IMR-90 (cell line): Measurements from ENCODE around the gene FOXP1. TPM values are rescaled to one million over a fixed set of nuclear protein-coding genes. Genes with fewer than 3 reads are reported as not detected.

Experiments used
- ATAC-seq: fragments of 200-7000 bp; cut with Tn5 transposase; 2 replicates; pipeline ENCODE4 v1.9.1; 2020; ENCODE audit warnings: low read depth, mild to moderate bottlenecking, moderate library complexity
- BruUV-seq: library from RNA; stranded (reverse); fragments of 400-500 nt; replicated peaks from 2 replicates; lab custom pipeline; 2021; lab: Mats Ljungman, UMichigan
- CTCF ChIA-PET: fragments of 300-600 bp; formaldehyde crosslinking; extraction: SDS; loops from one replicate; lab custom pipeline; 2021; ENCODE audit warnings: antibody characterized with exemption; lab: Yijun Ruan, JAX
- POLR2A ChIA-PET: fragments of 300-600 bp; sonication (Branson Sonifier 250); formaldehyde crosslinking; loops from one replicate; lab custom pipeline; 2022; ENCODE audit warnings: antibody characterized with exemption; ENCODE audit not compliant: unreplicated experiment; lab: Charles Lee
- DNase-seq: peaks from one replicate; pipeline ENCODE4 v3.0.0; 2013
- H2AFZ ChIP-seq: replicated peaks from 2 replicates; pipeline ENCODE3; 2013; ENCODE audit warnings: low read length, mild to moderate bottlenecking; ENCODE audit not compliant: poor library complexity
- H2AK5ac ChIP-seq: 2 replicates; pipeline ENCODE4 v1.6.1; 2013; ENCODE audit warnings: low read depth, low read length, inconsistent platforms
- H2AK9ac ChIP-seq: replicated peaks from 2 replicates; pipeline ENCODE3; 2013; ENCODE audit warnings: mild to moderate bottlenecking, low read depth, low read length, moderate library complexity; ENCODE audit not compliant: poor library complexity
- H2BK120ac ChIP-seq: 2 replicates; pipeline ENCODE4 v1.6.1; 2013; ENCODE audit warnings: low read depth, low read length, inconsistent platforms
- H2BK15ac ChIP-seq: 3 replicates; pipeline ENCODE4 v1.6.1; 2013; ENCODE audit warnings: low read depth, low read length, inconsistent platforms
- H2BK20ac ChIP-seq: 2 replicates; pipeline ENCODE4 v1.6.1; 2013; ENCODE audit warnings: low read depth, mild to moderate bottlenecking, inconsistent platforms, low read length, moderate library complexity
- H2BK5ac ChIP-seq: 2 replicates; pipeline ENCODE4 v1.6.1; 2013; ENCODE audit warnings: mild to moderate bottlenecking, low read depth, low read length, inconsistent platforms; ENCODE audit not compliant: poor library complexity, severe bottlenecking
- H3K14ac ChIP-seq: replicated peaks from 2 replicates; pipeline ENCODE4 v1.6.1; 2013; ENCODE audit warnings: low read depth, low read length, inconsistent platforms
- H3K18ac ChIP-seq: 2 replicates; pipeline ENCODE4 v1.6.1; 2013; ENCODE audit warnings: low read depth, low read length, control low read depth
- H3K23ac ChIP-seq: 2 replicates; pipeline ENCODE4 v1.6.1; 2013; ENCODE audit warnings: low read depth, low read length, inconsistent platforms
- H3K27ac ChIP-seq: 2 replicates; pipeline ENCODE4 v1.5.1; 2013; ENCODE audit warnings: mild to moderate bottlenecking, control low read depth, low read length; ENCODE audit not compliant: insufficient read depth
- H3K27me3 ChIP-seq: 2 replicates; pipeline ENCODE4 v1.6.1; 2013; ENCODE audit warnings: low read length; ENCODE audit not compliant: control insufficient read depth, insufficient read depth
- H3K36me3 ChIP-seq: 2 replicates; pipeline ENCODE4 v1.6.1; 2013; ENCODE audit warnings: low read length, mixed read lengths; ENCODE audit not compliant: control insufficient read depth, insufficient read depth
- H3K4ac ChIP-seq: 2 replicates; pipeline ENCODE4 v1.6.1; 2013; ENCODE audit warnings: low read depth, low read length, inconsistent platforms
- H3K4me1 ChIP-seq: 2 replicates; pipeline ENCODE4 v1.6.1; 2013; ENCODE audit warnings: low read length, mixed read lengths; ENCODE audit not compliant: control insufficient read depth, insufficient read depth
- H3K4me2 ChIP-seq: 2 replicates; pipeline ENCODE4 v1.6.1; 2013; ENCODE audit warnings: low read depth, mild to moderate bottlenecking, control low read depth, low read length, moderate library complexity
- H3K4me3 ChIP-seq: 2 replicates; pipeline ENCODE4 v1.5.1; 2013; ENCODE audit warnings: low read depth, mild to moderate bottlenecking, control low read depth, low read length, moderate library complexity; ENCODE audit not compliant: insufficient read depth
- H3K56ac ChIP-seq: 2 replicates; pipeline ENCODE4 v1.6.1; 2013; ENCODE audit warnings: low read length, inconsistent platforms; ENCODE audit not compliant: insufficient read depth; ENCODE audit errors: extremely low read depth
- H3K79me1 ChIP-seq, 2 experiments: 2 replicates each; pipeline ENCODE4 v1.6.1; 2013; ENCODE audit warnings: low read length in 2 of 2, inconsistent platforms in 1 of 2, low read depth in 1 of 2
- H3K9ac ChIP-seq: 2 replicates; pipeline ENCODE4 v1.6.1; 2013; ENCODE audit warnings: low read depth, low read length, control low read depth
- H3K9me1 ChIP-seq: 2 replicates; pipeline ENCODE4 v1.6.1; 2013; ENCODE audit warnings: low read length, inconsistent platforms; ENCODE audit not compliant: insufficient read depth
- H3K9me3 ChIP-seq: 2 replicates; pipeline ENCODE4 v1.6.1; 2013; ENCODE audit warnings: low read length; ENCODE audit not compliant: control insufficient read depth, insufficient read depth
- H4K20me1 ChIP-seq: 2 replicates; pipeline ENCODE4 v1.6.1; 2013; ENCODE audit warnings: low read length, inconsistent platforms; ENCODE audit not compliant: insufficient read depth
- H4K5ac ChIP-seq: 2 replicates; pipeline ENCODE4 v1.6.1; 2013; ENCODE audit warnings: mild to moderate bottlenecking, low read depth, low read length, control low read depth
- H4K8ac ChIP-seq, 2 experiments: 2 replicates each; pipeline ENCODE4 v1.6.1; 2013; ENCODE audit warnings: low read depth in 2 of 2, low read length in 2 of 2, control low read depth in 1 of 2, inconsistent platforms in 1 of 2
- H4K91ac ChIP-seq: 2 replicates; pipeline ENCODE4 v1.6.1; 2013; ENCODE audit warnings: low read depth, low read length, inconsistent platforms; ENCODE audit not compliant: insufficient read depth
- CEBPB ChIP-seq: IDR thresholded peaks from 2 replicates; pipeline ENCODE4 v1.6.1; 2012; ENCODE audit warnings: low read depth, low read length, improper control_type of control experiment
- FOS ChIP-seq: fragments of 150-350 bp; IDR thresholded peaks from 2 replicates; pipeline ENCODE4 v1.6.1; 2016; ENCODE audit warnings: low read depth, low read length
- MAZ ChIP-seq: IDR thresholded peaks from 2 replicates; pipeline ENCODE4 v1.6.1; 2012; ENCODE audit warnings: low read depth, mild to moderate bottlenecking, low read length, improper control_type of control experiment, moderate library complexity, borderline replicate concordance
- MXI1 ChIP-seq: IDR thresholded peaks from 2 replicates; pipeline ENCODE4 v1.6.1; 2012; ENCODE audit warnings: low read depth, mild to moderate bottlenecking, low read length, moderate library complexity, borderline replicate concordance
- NFE2L2 ChIP-seq: fragments of 150-350 bp; IDR thresholded peaks from 2 replicates; pipeline ENCODE4 v1.6.1; 2016; ENCODE audit warnings: low read depth, mild to moderate bottlenecking, low read length
- POLR2A ChIP-seq: IDR thresholded peaks from 2 replicates; pipeline ENCODE4 v1.6.1; 2012; ENCODE audit warnings: mild to moderate bottlenecking, low read depth, low read length
- RCOR1 ChIP-seq: IDR thresholded peaks from 2 replicates; pipeline ENCODE4 v1.6.1; 2012; ENCODE audit warnings: mild to moderate bottlenecking, low read length, improper control_type of control experiment; ENCODE audit not compliant: insufficient replicate concordance
- RFX5 ChIP-seq: IDR thresholded peaks from 2 replicates; pipeline ENCODE4 v1.8.0; 2012; ENCODE audit warnings: low read depth, mild to moderate bottlenecking, low read length, moderate library complexity
- SMC3 ChIP-seq: fragments of 150-350 bp; IDR thresholded peaks from 2 replicates; pipeline ENCODE4 v1.6.1; 2016; ENCODE audit warnings: low read depth, mild to moderate bottlenecking, antibody characterized with exemption, low read length, moderate library complexity
- WGBS, 2 experiments: methylation state at CpG; one replicate each; pipeline versions ENCODE4 v1.1.5 to v1.1.7; 2013; ENCODE audit warnings: missing lambda C conversion rate in 2 of 2; ENCODE audit not compliant: insufficient read length in 1 of 2; ENCODE audit errors: extremely low coverage in 2 of 2; 5-methylcytosine and 5-hydroxymethylcytosine counted together
- dilution Hi-C: fragments of 300-500 bp; cut with HindIII; formaldehyde crosslinking; loops from one replicate; pipeline ENCODE4 v1.14.3; 2018; ENCODE audit warnings: low sequenced_read_pairs; ENCODE audit not compliant: unreplicated experiment
- in situ Hi-C: fragments of 300-500 bp; cut with MboI; formaldehyde crosslinking; loops from 3 replicates; pipeline ENCODE4 v1.14.3; 2019; ENCODE audit warnings: low sequenced_read_pairs, inconsistent platforms, mixed read lengths
- intact Hi-C: fragments of 100-400 bp; cut with micrococcal nuclease; formaldehyde crosslinking; loops from 2 replicates; pipeline ENCODE4 v1.10.0; 2022
- polyA plus RNA-seq, 3 experiments: library from polyadenylated mRNA; depleted of rRNA; stranded (reverse); fragments of >200 nt; gene quantifications; 2 replicates each; pipeline ENCODE4 v1.2.3, GENCODE V29; 2012; ENCODE audit warnings: low replicate concordance in 1 of 3
- total RNA-seq: library from RNA; depleted of rRNA; stranded (reverse); fragments of >200 nt; gene quantifications from 2 replicates; pipeline ENCODE4 v1.2.3, GENCODE V29; 2012
- TF ChIP-seq, protein P1 (sequence below): fragments of 150-350 bp; IDR thresholded peaks from 2 replicates; pipeline ENCODE4 v1.6.1; 2016; ENCODE audit warnings: low read depth, mild to moderate bottlenecking, low read length, moderate library complexity, borderline replicate concordance

The FOXP1 gene
- total and polyA plus RNA-seq, 2 of the 4 experiments (the other 2 are of a cell fraction): 37.0 to 132 TPM

GRCh38 chr3:71565316-71565715 lies 18.2 kb downstream of the FOXP1 start:
- peaks cover 16 to 52% of the 10 kb centered on the region in 2 experiments for H3K79me1 ChIP-seq
- H3K4me1 ChIP-seq: no peaks in the 10 kb centered on the region; the same call in 1 of the 2 replicates
- H2BK20ac ChIP-seq: no peak overlapping the region
- ChIA-PET POLR2A (no interaction called here), CTCF (no interaction called here)
- no peak overlapping the region for H2AK5ac ChIP-seq
- no peak overlapping the region for H3K18ac ChIP-seq
- H3K4me2 ChIP-seq: no peak overlapping the region
- H4K91ac ChIP-seq: no peak overlapping the region
- in situ Hi-C loops (no loop called here), dilution Hi-C loops (no loop called here), intact Hi-C loops (no loop called here)
- H3K56ac ChIP-seq: no peak overlapping the region
- no peak overlapping the region for H4K5ac ChIP-seq
- no peak for ATAC-seq
- H3K4ac ChIP-seq: no peak overlapping the region
- peaks cover 2% of the 10 kb centered on the region; the same call in 1 of the 2 replicates for H3K9me1 ChIP-seq
- 96% methylated on average over 4 of the region's 7 CpGs; no CpG with 5 or more reads in 1 of the 2 experiments for WGBS, 2 experiments
- no peak overlapping the region for H3K14ac ChIP-seq
- H3K4me3 ChIP-seq: no peak overlapping the region
- no peak overlapping the region for H3K9ac ChIP-seq
- TF ChIP-seq MAZ: no peak
- no peak for TF ChIP-seq MXI1
- no peak for TF ChIP-seq NFE2L2
- no peak for TF ChIP-seq FOS
- TF ChIP-seq POLR2A: no peak
- no peak for TF ChIP-seq RCOR1
- no peak for TF ChIP-seq CEBPB
- no peak for TF ChIP-seq SMC3
- TF ChIP-seq, protein P1, sequence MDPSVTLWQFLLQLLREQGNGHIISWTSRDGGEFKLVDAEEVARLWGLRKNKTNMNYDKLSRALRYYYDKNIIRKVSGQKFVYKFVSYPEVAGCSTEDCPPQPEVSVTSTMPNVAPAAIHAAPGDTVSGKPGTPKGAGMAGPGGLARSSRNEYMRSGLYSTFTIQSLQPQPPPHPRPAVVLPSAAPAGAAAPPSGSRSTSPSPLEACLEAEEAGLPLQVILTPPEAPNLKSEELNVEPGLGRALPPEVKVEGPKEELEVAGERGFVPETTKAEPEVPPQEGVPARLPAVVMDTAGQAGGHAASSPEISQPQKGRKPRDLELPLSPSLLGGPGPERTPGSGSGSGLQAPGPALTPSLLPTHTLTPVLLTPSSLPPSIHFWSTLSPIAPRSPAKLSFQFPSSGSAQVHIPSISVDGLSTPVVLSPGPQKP: no peak
- TF ChIP-seq RFX5: no peak
- peaks cover 4% of the 10 kb centered on the region; the same call in 1 of the 2 replicates for H3K36me3 ChIP-seq
- H2BK5ac ChIP-seq: no peak overlapping the region
- no peaks in the 10 kb centered on the region for H3K27me3 ChIP-seq
- no peak overlapping the region for H2AFZ ChIP-seq
- H2BK15ac ChIP-seq: no peak overlapping the region
- H2BK120ac ChIP-seq: no peak overlapping the region
- no peaks in the 10 kb centered on the region for H4K20me1 ChIP-seq
- no peak overlapping the region for H3K23ac ChIP-seq
- no peak for DNase-seq
- no peak overlapping the region for H4K8ac ChIP-seq
- H3K27ac ChIP-seq: no peak overlapping the region
- BruUV-seq: no TSS peak
- no peak overlapping the region for H2AK9ac ChIP-seq
- H3K9me3 ChIP-seq: no peaks in the 10 kb centered on the region
